ENCODE measurements around the gene LPP.

DNA sequence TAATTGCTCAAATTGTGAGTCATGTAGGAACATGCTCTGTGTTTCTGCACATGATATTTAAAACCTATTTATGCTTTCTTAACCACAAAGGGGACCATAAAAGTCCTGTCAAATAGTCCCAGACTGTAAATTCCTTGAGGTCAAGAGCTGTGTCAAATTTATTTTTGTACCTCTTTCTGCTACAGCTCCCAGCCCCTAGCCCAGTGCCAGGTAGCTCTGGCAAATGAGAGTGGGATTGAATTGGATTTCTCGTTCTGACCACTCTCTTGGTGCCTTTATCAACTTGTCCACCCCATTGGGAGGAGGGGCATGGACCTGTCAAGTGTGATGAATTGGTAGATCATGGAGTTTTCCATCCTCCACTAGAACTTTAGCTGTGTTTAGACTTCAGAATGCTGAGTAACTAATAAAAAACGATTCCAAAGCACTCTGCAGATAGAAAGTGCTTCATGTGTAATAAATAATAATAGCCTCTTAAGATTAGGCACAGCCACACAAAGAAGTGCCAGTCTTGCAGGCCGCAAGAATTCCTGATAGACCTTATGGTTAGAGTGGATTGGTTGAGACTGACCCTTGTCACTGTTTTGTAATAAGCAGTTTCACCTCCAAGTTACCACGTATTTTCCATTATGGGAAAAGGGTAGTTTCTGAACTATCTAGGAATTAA lies 120.4 kb downstream of the LPP start:
- TF ChIP-seq POLR2A (IDR thresholded peaks at IDR 0.05; ENCODE audit: low read length) (no peak), GATA1 (IDR thresholded peaks at IDR 0.05; ENCODE audit: low read depth, low read length) (no peak)
